Kidney (tissue), 14 donors: ENCODE results near the gene MOB3B. TPM values are rescaled to one million over a fixed set of nuclear protein-coding genes. Genes with fewer than 3 reads are reported as not detected.

Experiments
- DNase-seq, 5 donors: peaks; one replicate each; pipeline ENCODE4 v3.0.0-alpha.2; 2013 to 2020
- FAIRE-seq: peaks from 2 replicates; lab custom pipeline; 2012; peaks lifted over from hg19 to GRCh38; lab: Jason Lieb, UNC
- H3K27ac ChIP-seq, 2 donors: one replicate each; pipeline ENCODE4 v1.7.0; 2013; ENCODE audit warnings: low read depth in 2 of 2, low read length in 2 of 2, inconsistent platforms in 1 of 2
- H3K27me3 ChIP-seq: one replicate; pipeline ENCODE4 v1.7.1; 2013; ENCODE audit warnings: low read length, inconsistent platforms; ENCODE audit not compliant: control insufficient read depth, insufficient read depth
- H3K36me3 ChIP-seq, 3 donors: one replicate each; pipeline versions ENCODE4 v1.7.0 to v1.7.1; 2013; ENCODE audit warnings: low read length in 3 of 3, control low read depth in 1 of 3, inconsistent platforms in 1 of 3; ENCODE audit not compliant: insufficient read depth in 3 of 3, control insufficient read depth in 2 of 3
- H3K4me1 ChIP-seq, 3 donors: one replicate each; pipeline versions ENCODE4 v1.7.0 to v1.7.1; 2013; ENCODE audit warnings: low read length in 3 of 3, inconsistent platforms in 1 of 3, low read depth in 1 of 3; ENCODE audit not compliant: control insufficient read depth in 2 of 3, insufficient read depth in 2 of 3
- H3K4me3 ChIP-seq, 3 donors: one replicate each; pipeline versions ENCODE4 v1.7.0 to v1.8.1; 2013; ENCODE audit warnings: low read length in 3 of 3, control low read depth in 1 of 3, inconsistent platforms in 1 of 3
- H3K9ac ChIP-seq, 3 donors: one replicate each; pipeline versions ENCODE4 v1.7.0 to v1.7.1; 2013; ENCODE audit warnings: low read length in 3 of 3, control low read depth in 1 of 3, inconsistent platforms in 1 of 3
- H3K9me3 ChIP-seq, 3 donors: one replicate each; pipeline versions ENCODE4 v1.7.0 to v1.7.1; 2013; ENCODE audit warnings: low read length in 3 of 3, control low read depth in 1 of 3, inconsistent platforms in 1 of 3; ENCODE audit not compliant: control insufficient read depth in 2 of 3, insufficient read depth in 1 of 3
- intact Hi-C: fragments of 100-400 bp; cut with DNase I; formaldehyde crosslinking; loops from one replicate; pipeline ENCODE4 v1.11.1; 2022
- polyA plus RNA-seq: library from polyadenylated mRNA; stranded (reverse); fragments of 350-450 nt; fragmentation: Illumina TruSeq; extraction: RNeasy Lipid Tissue Mini Kit (QIAGEN cat#74804); gene quantifications from one replicate; pipeline ENCODE4 v1.2.3, GENCODE V29; 2014; ENCODE audit warnings: low read depth, low replicate concordance; ENCODE audit not compliant: insufficient read depth
- total RNA-seq: library from RNA; stranded (reverse); fragmentation: NEBNext Ultra II Directional; extraction: Animal tissue kit (Norgen Biotek cat#: 25700); gene quantifications from one replicate; pipeline ENCODE4 v1.2.1, GENCODE V29; 2021
- TF ChIP-seq, protein P1 (sequence below): IDR thresholded peaks from 3 replicates; pipeline ENCODE4 v1.5.1; 2012; ENCODE audit warnings: mild to moderate bottlenecking, moderate library complexity, borderline replicate concordance; ENCODE audit not compliant: insufficient read depth; ENCODE audit errors: extremely low read depth
- donor health status: control.
- donor health status: control.
- donor health status: control.
- donor health status: control.
- donor health status: control.
- donor health status: DM: yes; HTN: yes; CAD: no.
- donor health status: Normal renal cell carcinoma (clear cell type).

The MOB3B gene
- total and polyA plus RNA-seq, 2 donors from 2014 or later = 5.9 to 22.5 TPM

DNA sequence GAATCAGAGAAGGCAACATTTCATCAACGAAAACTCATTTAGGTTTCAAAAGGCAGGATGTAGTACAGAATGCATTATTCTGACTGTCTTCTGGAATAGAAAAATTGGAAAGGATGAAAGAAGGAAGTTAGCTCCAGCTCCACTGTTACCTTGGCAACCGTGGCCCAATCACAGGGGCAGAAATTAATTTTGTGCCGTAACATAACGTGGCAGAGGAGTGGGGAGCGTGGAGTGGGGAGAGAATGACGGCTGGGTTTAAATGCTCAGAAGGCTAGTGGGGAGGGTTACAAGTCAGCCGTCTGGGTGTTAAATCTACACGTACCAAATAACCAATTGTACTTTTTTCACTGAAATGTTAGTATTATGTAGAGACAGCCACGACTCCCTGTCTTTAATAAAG lies 200.3 kb downstream of the MOB3B start:
- FAIRE-seq (no peak), DNase-seq (no peak)
- H3K4me1 ChIP-seq = no peaks in the 10 kb centered on the region
- no peaks in the 10 kb centered on the region for H3K9me3 ChIP-seq
- no peaks in the 10 kb centered on the region for H3K36me3 ChIP-seq
- TF ChIP-seq, protein P1, sequence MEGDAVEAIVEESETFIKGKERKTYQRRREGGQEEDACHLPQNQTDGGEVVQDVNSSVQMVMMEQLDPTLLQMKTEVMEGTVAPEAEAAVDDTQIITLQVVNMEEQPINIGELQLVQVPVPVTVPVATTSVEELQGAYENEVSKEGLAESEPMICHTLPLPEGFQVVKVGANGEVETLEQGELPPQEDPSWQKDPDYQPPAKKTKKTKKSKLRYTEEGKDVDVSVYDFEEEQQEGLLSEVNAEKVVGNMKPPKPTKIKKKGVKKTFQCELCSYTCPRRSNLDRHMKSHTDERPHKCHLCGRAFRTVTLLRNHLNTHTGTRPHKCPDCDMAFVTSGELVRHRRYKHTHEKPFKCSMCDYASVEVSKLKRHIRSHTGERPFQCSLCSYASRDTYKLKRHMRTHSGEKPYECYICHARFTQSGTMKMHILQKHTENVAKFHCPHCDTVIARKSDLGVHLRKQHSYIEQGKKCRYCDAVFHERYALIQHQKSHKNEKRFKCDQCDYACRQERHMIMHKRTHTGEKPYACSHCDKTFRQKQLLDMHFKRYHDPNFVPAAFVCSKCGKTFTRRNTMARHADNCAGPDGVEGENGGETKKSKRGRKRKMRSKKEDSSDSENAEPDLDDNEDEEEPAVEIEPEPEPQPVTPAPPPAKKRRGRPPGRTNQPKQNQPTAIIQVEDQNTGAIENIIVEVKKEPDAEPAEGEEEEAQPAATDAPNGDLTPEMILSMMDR = no peak
- no peak overlapping the region for H3K4me3 ChIP-seq
- intact Hi-C loops = loop anchor here (10.0 kb wide), 1 partner anchor 396 kb away; no protein-coding TSS in a partner anchor
- H3K9ac ChIP-seq = no peak overlapping the region
- H3K27me3 ChIP-seq = no peaks in the 10 kb centered on the region
- no peak overlapping the region for H3K27ac ChIP-seq

DNA sequence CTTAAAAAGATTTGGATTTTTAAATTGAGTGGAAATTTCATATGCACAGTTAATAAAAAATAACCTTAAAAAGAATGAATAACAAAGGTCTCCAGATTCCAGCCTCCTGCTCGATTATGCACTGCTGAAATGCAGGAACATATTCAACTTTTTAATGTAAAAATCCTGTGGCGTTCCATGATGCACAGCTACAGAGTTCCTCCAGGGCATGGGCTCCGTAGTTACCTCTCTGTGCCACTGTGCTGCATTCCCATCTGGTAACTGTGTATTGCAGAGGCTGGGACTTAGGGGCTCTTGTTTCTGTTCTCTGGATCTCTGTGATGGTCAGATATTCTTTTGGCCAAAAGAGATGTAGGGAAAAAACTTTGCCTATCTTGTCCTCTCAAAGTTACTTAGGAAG lies 201.1 kb downstream of the MOB3B start:
- H3K4me3 ChIP-seq = no peak overlapping the region

DNA sequence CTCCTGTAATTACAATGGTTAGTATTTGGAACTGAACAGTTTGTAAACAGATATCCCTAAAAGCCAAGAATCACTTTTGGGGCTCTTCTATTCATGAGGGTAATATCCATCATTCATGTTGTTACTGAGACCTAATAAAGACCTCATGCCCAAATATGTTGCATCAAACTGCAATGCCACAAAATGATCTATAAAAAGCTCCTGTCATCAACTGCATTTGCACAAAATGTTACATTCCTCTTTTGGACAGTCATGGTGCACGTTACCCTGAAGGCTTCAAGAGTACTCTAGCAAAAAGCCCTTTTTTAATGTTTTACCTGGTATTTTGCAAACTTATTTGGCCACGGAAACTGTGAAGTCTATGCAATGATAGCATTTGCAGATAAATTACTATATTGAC lies 218.4 kb downstream of the MOB3B start:
- Histone ChIP-seq H3K27me3 (no peaks in the 10 kb centered on the region), H3K4me3 (no peak overlapping the region), H3K9ac (no peak overlapping the region), H3K27ac (no peak overlapping the region), H3K4me1 (no peaks in the 10 kb centered on the region), H3K9me3 (no peaks in the 10 kb centered on the region), H3K36me3 (no peaks in the 10 kb centered on the region)
- DNase-seq (no peak), FAIRE-seq (no peak)
- intact Hi-C loops = no loop called here
- TF ChIP-seq, protein P1 = no peak

More for the DNA sequence above, 201.1 kb downstream of the MOB3B start:
- H3K9ac ChIP-seq = no peak overlapping the region
- FAIRE-seq = no peak
- no peak overlapping the region for H3K27ac ChIP-seq
- H3K36me3 ChIP-seq = no peaks in the 10 kb centered on the region
- no peaks in the 10 kb centered on the region for H3K4me1 ChIP-seq
- no peak for DNase-seq
- H3K27me3 ChIP-seq = no peaks in the 10 kb centered on the region
- intact Hi-C loops = loop anchor here (10.0 kb wide), 1 partner anchor 396 kb away; no protein-coding TSS in a partner anchor
- TF ChIP-seq, protein P1 = no peak
- no peaks in the 10 kb centered on the region for H3K9me3 ChIP-seq

DNA sequence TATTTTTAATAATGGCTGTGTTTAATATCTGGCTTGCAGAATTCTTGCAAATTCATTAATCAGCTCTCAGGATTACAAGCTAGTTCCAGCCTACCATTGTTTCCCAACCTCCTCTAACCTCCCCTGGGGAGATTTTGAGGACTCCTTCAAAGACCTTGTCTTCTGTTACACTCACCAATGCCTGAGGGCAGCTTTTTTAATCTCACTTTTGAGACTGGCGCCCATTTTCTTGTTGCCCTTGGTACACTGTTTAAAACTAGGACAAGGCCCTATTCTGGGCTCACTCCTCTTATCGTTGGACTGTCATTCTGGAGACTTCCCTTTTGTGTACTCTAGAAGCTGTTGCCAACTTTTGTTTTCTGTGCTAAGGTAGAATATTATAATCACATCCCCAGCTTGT lies 219.0 kb downstream of the MOB3B start:
- FAIRE-seq (no peak), DNase-seq (no peak)
- Histone ChIP-seq H3K9me3 (no peaks in the 10 kb centered on the region), H3K4me3 (no peak overlapping the region), H3K36me3 (no peaks in the 10 kb centered on the region), H3K9ac (no peak overlapping the region), H3K27me3 (no peaks in the 10 kb centered on the region), H3K27ac (no peak overlapping the region), H3K4me1 (no peaks in the 10 kb centered on the region)
- TF ChIP-seq, protein P1 = no peak
- intact Hi-C loops = no loop called here
